IMR-90 (cell line): ENCODE data around the gene SLC3A2. TPM values are rescaled to one million over a fixed set of nuclear protein-coding genes. Genes with fewer than 3 reads are reported as not detected.

ENCODE experiments used
- ATAC-seq: fragments of 200-7000 bp; cut with Tn5 transposase; 2 replicates; pipeline ENCODE4 v1.9.1; 2020; ENCODE audit warnings: low read depth, mild to moderate bottlenecking, moderate library complexity
- BruUV-seq: library from RNA; stranded (reverse); fragments of 400-500 nt; replicated peaks from 2 replicates; lab custom pipeline; 2021; lab: Mats Ljungman, UMichigan
- CTCF ChIA-PET: fragments of 300-600 bp; formaldehyde crosslinking; extraction: SDS; loops from one replicate; lab custom pipeline; 2021; ENCODE audit warnings: antibody characterized with exemption; lab: Yijun Ruan, JAX
- POLR2A ChIA-PET: fragments of 300-600 bp; sonication (Branson Sonifier 250); formaldehyde crosslinking; loops from one replicate; lab custom pipeline; 2022; ENCODE audit warnings: antibody characterized with exemption; ENCODE audit not compliant: unreplicated experiment; lab: Charles Lee
- DNase-seq: peaks from one replicate; pipeline ENCODE4 v3.0.0; 2013
- H2AFZ ChIP-seq: replicated peaks from 2 replicates; pipeline ENCODE3; 2013; ENCODE audit warnings: low read length, mild to moderate bottlenecking; ENCODE audit not compliant: poor library complexity
- H2AK5ac ChIP-seq: 2 replicates; pipeline ENCODE4 v1.6.1; 2013; ENCODE audit warnings: low read depth, low read length, inconsistent platforms
- H2AK9ac ChIP-seq: replicated peaks from 2 replicates; pipeline ENCODE3; 2013; ENCODE audit warnings: mild to moderate bottlenecking, low read depth, low read length, moderate library complexity; ENCODE audit not compliant: poor library complexity
- H2BK120ac ChIP-seq: 2 replicates; pipeline ENCODE4 v1.6.1; 2013; ENCODE audit warnings: low read depth, low read length, inconsistent platforms
- H2BK15ac ChIP-seq: 3 replicates; pipeline ENCODE4 v1.6.1; 2013; ENCODE audit warnings: low read depth, low read length, inconsistent platforms
- H2BK20ac ChIP-seq: 2 replicates; pipeline ENCODE4 v1.6.1; 2013; ENCODE audit warnings: low read depth, mild to moderate bottlenecking, inconsistent platforms, low read length, moderate library complexity
- H2BK5ac ChIP-seq: 2 replicates; pipeline ENCODE4 v1.6.1; 2013; ENCODE audit warnings: mild to moderate bottlenecking, low read depth, low read length, inconsistent platforms; ENCODE audit not compliant: poor library complexity, severe bottlenecking
- H3K14ac ChIP-seq: replicated peaks from 2 replicates; pipeline ENCODE4 v1.6.1; 2013; ENCODE audit warnings: low read depth, low read length, inconsistent platforms
- H3K18ac ChIP-seq: 2 replicates; pipeline ENCODE4 v1.6.1; 2013; ENCODE audit warnings: low read depth, low read length, control low read depth
- H3K23ac ChIP-seq: 2 replicates; pipeline ENCODE4 v1.6.1; 2013; ENCODE audit warnings: low read depth, low read length, inconsistent platforms
- H3K27ac ChIP-seq: 2 replicates; pipeline ENCODE4 v1.5.1; 2013; ENCODE audit warnings: mild to moderate bottlenecking, control low read depth, low read length; ENCODE audit not compliant: insufficient read depth
- H3K27me3 ChIP-seq: 2 replicates; pipeline ENCODE4 v1.6.1; 2013; ENCODE audit warnings: low read length; ENCODE audit not compliant: control insufficient read depth, insufficient read depth
- H3K36me3 ChIP-seq: 2 replicates; pipeline ENCODE4 v1.6.1; 2013; ENCODE audit warnings: low read length, mixed read lengths; ENCODE audit not compliant: control insufficient read depth, insufficient read depth
- H3K4ac ChIP-seq: 2 replicates; pipeline ENCODE4 v1.6.1; 2013; ENCODE audit warnings: low read depth, low read length, inconsistent platforms
- H3K4me1 ChIP-seq: 2 replicates; pipeline ENCODE4 v1.6.1; 2013; ENCODE audit warnings: low read length, mixed read lengths; ENCODE audit not compliant: control insufficient read depth, insufficient read depth
- H3K4me2 ChIP-seq: 2 replicates; pipeline ENCODE4 v1.6.1; 2013; ENCODE audit warnings: low read depth, mild to moderate bottlenecking, control low read depth, low read length, moderate library complexity
- H3K4me3 ChIP-seq: 2 replicates; pipeline ENCODE4 v1.5.1; 2013; ENCODE audit warnings: low read depth, mild to moderate bottlenecking, control low read depth, low read length, moderate library complexity; ENCODE audit not compliant: insufficient read depth
- H3K56ac ChIP-seq: 2 replicates; pipeline ENCODE4 v1.6.1; 2013; ENCODE audit warnings: low read length, inconsistent platforms; ENCODE audit not compliant: insufficient read depth; ENCODE audit errors: extremely low read depth
- H3K79me1 ChIP-seq, 2 experiments: 2 replicates each; pipeline ENCODE4 v1.6.1; 2013; ENCODE audit warnings: low read length in 2 of 2, inconsistent platforms in 1 of 2, low read depth in 1 of 2
- H3K9ac ChIP-seq: 2 replicates; pipeline ENCODE4 v1.6.1; 2013; ENCODE audit warnings: low read depth, low read length, control low read depth
- H3K9me1 ChIP-seq: 2 replicates; pipeline ENCODE4 v1.6.1; 2013; ENCODE audit warnings: low read length, inconsistent platforms; ENCODE audit not compliant: insufficient read depth
- H3K9me3 ChIP-seq: 2 replicates; pipeline ENCODE4 v1.6.1; 2013; ENCODE audit warnings: low read length; ENCODE audit not compliant: control insufficient read depth, insufficient read depth
- H4K20me1 ChIP-seq: 2 replicates; pipeline ENCODE4 v1.6.1; 2013; ENCODE audit warnings: low read length, inconsistent platforms; ENCODE audit not compliant: insufficient read depth
- H4K5ac ChIP-seq: 2 replicates; pipeline ENCODE4 v1.6.1; 2013; ENCODE audit warnings: mild to moderate bottlenecking, low read depth, low read length, control low read depth
- H4K8ac ChIP-seq, 2 experiments: 2 replicates each; pipeline ENCODE4 v1.6.1; 2013; ENCODE audit warnings: low read depth in 2 of 2, low read length in 2 of 2, control low read depth in 1 of 2, inconsistent platforms in 1 of 2
- H4K91ac ChIP-seq: 2 replicates; pipeline ENCODE4 v1.6.1; 2013; ENCODE audit warnings: low read depth, low read length, inconsistent platforms; ENCODE audit not compliant: insufficient read depth
- CEBPB ChIP-seq: IDR thresholded peaks from 2 replicates; pipeline ENCODE4 v1.6.1; 2012; ENCODE audit warnings: low read depth, low read length, improper control_type of control experiment
- CHD1 ChIP-seq: IDR thresholded peaks from 2 replicates; pipeline ENCODE4 v1.6.1; 2012; ENCODE audit warnings: low read depth, low read length, improper control_type of control experiment
- FOS ChIP-seq: fragments of 150-350 bp; IDR thresholded peaks from 2 replicates; pipeline ENCODE4 v1.6.1; 2016; ENCODE audit warnings: low read depth, low read length
- MAFK ChIP-seq: IDR thresholded peaks from 2 replicates; pipeline ENCODE4 v1.6.1; 2012; ENCODE audit warnings: low read depth, low read length, improper control_type of control experiment
- MAZ ChIP-seq: IDR thresholded peaks from 2 replicates; pipeline ENCODE4 v1.6.1; 2012; ENCODE audit warnings: low read depth, mild to moderate bottlenecking, low read length, improper control_type of control experiment, moderate library complexity, borderline replicate concordance
- NFE2L2 ChIP-seq: fragments of 150-350 bp; IDR thresholded peaks from 2 replicates; pipeline ENCODE4 v1.6.1; 2016; ENCODE audit warnings: low read depth, mild to moderate bottlenecking, low read length
- RAD21 ChIP-seq: IDR thresholded peaks from 2 replicates; pipeline ENCODE4 v1.6.1; 2012; ENCODE audit warnings: low read length, improper control_type of control experiment
- RCOR1 ChIP-seq: IDR thresholded peaks from 2 replicates; pipeline ENCODE4 v1.6.1; 2012; ENCODE audit warnings: mild to moderate bottlenecking, low read length, improper control_type of control experiment; ENCODE audit not compliant: insufficient replicate concordance
- SMC3 ChIP-seq: fragments of 150-350 bp; IDR thresholded peaks from 2 replicates; pipeline ENCODE4 v1.6.1; 2016; ENCODE audit warnings: low read depth, mild to moderate bottlenecking, antibody characterized with exemption, low read length, moderate library complexity
- WGBS, 2 experiments: methylation state at CpG; one replicate each; pipeline versions ENCODE4 v1.1.5 to v1.1.7; 2013; ENCODE audit warnings: missing lambda C conversion rate in 2 of 2; ENCODE audit not compliant: insufficient read length in 1 of 2; ENCODE audit errors: extremely low coverage in 2 of 2; 5-methylcytosine and 5-hydroxymethylcytosine counted together
- dilution Hi-C: fragments of 300-500 bp; cut with HindIII; formaldehyde crosslinking; loops from one replicate; pipeline ENCODE4 v1.14.3; 2018; ENCODE audit warnings: low sequenced_read_pairs; ENCODE audit not compliant: unreplicated experiment
- in situ Hi-C: fragments of 300-500 bp; cut with MboI; formaldehyde crosslinking; loops from 3 replicates; pipeline ENCODE4 v1.14.3; 2019; ENCODE audit warnings: low sequenced_read_pairs, inconsistent platforms, mixed read lengths
- intact Hi-C: fragments of 100-400 bp; cut with micrococcal nuclease; formaldehyde crosslinking; loops from 2 replicates; pipeline ENCODE4 v1.10.0; 2022
- polyA plus RNA-seq, 3 experiments: library from polyadenylated mRNA; depleted of rRNA; stranded (reverse); fragments of >200 nt; gene quantifications; 2 replicates each; pipeline ENCODE4 v1.2.3, GENCODE V29; 2012; ENCODE audit warnings: low replicate concordance in 1 of 3
- total RNA-seq: library from RNA; depleted of rRNA; stranded (reverse); fragments of >200 nt; gene quantifications from 2 replicates; pipeline ENCODE4 v1.2.3, GENCODE V29; 2012
- TF ChIP-seq, protein P1 (sequence below): conservative IDR thresholded peaks from 2 replicates; pipeline ENCODE4 v1.5.1; 2012; ENCODE audit warnings: mild to moderate bottlenecking, low read depth, low read length, improper control_type of control experiment
- TF ChIP-seq, protein P2 (sequence below): fragments of 150-350 bp; IDR thresholded peaks from 2 replicates; pipeline ENCODE4 v1.6.1; 2016; ENCODE audit warnings: low read depth, mild to moderate bottlenecking, low read length, moderate library complexity, borderline replicate concordance

SLC3A2 gene
- total and polyA plus RNA-seq, 2 of the 4 experiments (the other 2 are of a cell fraction) = 140 to 239 TPM

DNA sequence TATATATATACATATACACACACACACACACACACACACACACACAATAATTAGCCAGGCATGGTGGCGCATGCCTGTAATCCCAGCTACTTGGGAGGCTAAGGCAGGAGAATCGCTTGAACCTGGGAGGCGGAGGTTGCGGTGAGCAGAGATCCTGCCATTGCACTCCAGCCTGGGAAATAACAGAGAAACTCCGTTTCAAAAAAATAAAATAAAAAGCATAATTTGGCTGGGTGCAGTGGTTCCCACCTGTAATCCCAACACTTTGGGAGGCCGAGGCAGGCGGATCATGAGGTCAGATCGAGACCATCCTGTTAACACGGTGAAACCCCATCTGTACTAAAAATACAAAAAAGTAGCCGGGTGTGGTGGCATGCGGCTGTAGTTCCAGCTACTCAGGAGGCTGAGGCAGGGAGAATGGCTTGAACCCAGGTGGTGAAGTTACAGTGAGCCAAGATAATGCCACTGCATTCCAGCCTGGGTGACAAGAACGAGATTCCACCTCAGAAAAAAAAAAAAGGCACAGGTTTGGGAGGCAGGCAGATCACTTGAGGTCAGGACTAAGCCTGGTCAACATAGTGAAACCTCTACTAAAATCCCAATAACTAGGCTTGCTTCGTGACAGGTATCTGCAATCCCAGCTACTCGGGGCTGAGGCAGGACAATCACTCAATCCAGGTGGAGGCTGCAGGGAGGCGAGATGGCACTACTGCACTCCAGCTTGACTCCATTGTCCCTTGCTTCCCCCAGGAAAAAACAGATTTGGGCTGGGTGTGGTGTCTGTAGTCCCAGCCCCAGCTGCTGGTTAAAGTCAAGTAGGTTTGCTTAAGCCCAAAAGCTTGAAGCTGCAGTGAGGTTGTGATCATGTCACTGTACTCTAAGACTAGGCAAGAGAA, 29.5 kb upstream of the SLC3A2 start:
- Histone ChIP-seq H2BK15ac (no peak overlapping the region), H3K36me3 (peaks cover 30% of the 10 kb centered on the region), H3K4me2 (no peak overlapping the region), H2AFZ (no peak overlapping the region), H4K20me1 (peaks cover 42% of the 10 kb centered on the region), H3K4me1 (peaks cover 2% of the 10 kb centered on the region; the same call in 1 of the 2 replicates), H2AK5ac (no peak overlapping the region), H4K91ac (no peak overlapping the region), H3K18ac (no peak overlapping the region), H3K23ac (no peak overlapping the region), H3K4me3 (no peak overlapping the region), H2AK9ac (peak overlapping the region; percentile 30), H3K9me3 (no peaks in the 10 kb centered on the region), H3K27me3 (no peaks in the 10 kb centered on the region), H3K27ac (no peak overlapping the region), H4K5ac (no peak overlapping the region), H3K56ac (no peak overlapping the region), H2BK5ac (no peak overlapping the region), H3K9me1 (0 out of 2 replicates have a peak, but pooled peaks cover 4% of the 10 kb centered on the region), H3K9ac (no peak overlapping the region), H2BK120ac (no peak overlapping the region), H4K8ac (no peak overlapping the region), H3K79me1 (peaks cover 15 to 38% of the 10 kb centered on the region in 2 experiments), H3K14ac (no peak overlapping the region), H2BK20ac (no peak overlapping the region), H3K4ac (no peak overlapping the region)
- ChIA-PET POLR2A (interaction anchor here (1.8 kb wide), 1 partner anchor 10 kb away, joined by 13 read pairs; no protein-coding TSS in a partner anchor), CTCF (interaction anchor here (0.5 to 0.7 kb wide), 3 partner anchors 116 to 1295 kb away, joined by 3 to 5 read pairs (median 3); no protein-coding TSS in a partner anchor)
- no peak for DNase-seq
- TF ChIP-seq MAZ (no peak), FOS (no peak), RAD21 (no peak), RCOR1 (no peak), SMC3 (no peak), NFE2L2 (no peak), CHD1 (no peak), MAFK (no peak), CEBPB (no peak)
- TF ChIP-seq, protein P1, sequence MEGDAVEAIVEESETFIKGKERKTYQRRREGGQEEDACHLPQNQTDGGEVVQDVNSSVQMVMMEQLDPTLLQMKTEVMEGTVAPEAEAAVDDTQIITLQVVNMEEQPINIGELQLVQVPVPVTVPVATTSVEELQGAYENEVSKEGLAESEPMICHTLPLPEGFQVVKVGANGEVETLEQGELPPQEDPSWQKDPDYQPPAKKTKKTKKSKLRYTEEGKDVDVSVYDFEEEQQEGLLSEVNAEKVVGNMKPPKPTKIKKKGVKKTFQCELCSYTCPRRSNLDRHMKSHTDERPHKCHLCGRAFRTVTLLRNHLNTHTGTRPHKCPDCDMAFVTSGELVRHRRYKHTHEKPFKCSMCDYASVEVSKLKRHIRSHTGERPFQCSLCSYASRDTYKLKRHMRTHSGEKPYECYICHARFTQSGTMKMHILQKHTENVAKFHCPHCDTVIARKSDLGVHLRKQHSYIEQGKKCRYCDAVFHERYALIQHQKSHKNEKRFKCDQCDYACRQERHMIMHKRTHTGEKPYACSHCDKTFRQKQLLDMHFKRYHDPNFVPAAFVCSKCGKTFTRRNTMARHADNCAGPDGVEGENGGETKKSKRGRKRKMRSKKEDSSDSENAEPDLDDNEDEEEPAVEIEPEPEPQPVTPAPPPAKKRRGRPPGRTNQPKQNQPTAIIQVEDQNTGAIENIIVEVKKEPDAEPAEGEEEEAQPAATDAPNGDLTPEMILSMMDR = no peak
- TF ChIP-seq, protein P2, sequence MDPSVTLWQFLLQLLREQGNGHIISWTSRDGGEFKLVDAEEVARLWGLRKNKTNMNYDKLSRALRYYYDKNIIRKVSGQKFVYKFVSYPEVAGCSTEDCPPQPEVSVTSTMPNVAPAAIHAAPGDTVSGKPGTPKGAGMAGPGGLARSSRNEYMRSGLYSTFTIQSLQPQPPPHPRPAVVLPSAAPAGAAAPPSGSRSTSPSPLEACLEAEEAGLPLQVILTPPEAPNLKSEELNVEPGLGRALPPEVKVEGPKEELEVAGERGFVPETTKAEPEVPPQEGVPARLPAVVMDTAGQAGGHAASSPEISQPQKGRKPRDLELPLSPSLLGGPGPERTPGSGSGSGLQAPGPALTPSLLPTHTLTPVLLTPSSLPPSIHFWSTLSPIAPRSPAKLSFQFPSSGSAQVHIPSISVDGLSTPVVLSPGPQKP = no peak
- no peak for ATAC-seq
- in situ Hi-C loops = loop anchor here (25.0 kb wide), 1 partner anchor 464 kb away; no protein-coding TSS in a partner anchor
- 73% methylated on average over 3 of the region's 15 CpGs; no CpG with 5 or more reads in 1 of the 2 experiments for WGBS, 2 experiments
- dilution Hi-C loops = no loop called here
- intact Hi-C loops = no loop called here
- no TSS peak for BruUV-seq
